Stomach smooth muscle (tissue), 2 donors: ENCODE data around the gene SLC9A4.

Experiments
- H3K27ac ChIP-seq: one replicate; pipeline ENCODE4 v1.7.0; 2013; ENCODE audit warnings: mild to moderate bottlenecking, low read length, inconsistent platforms
- H3K27me3 ChIP-seq, 2 donors: one replicate each; pipeline ENCODE4 v1.7.0; 2013; ENCODE audit warnings: low read length in 2 of 2; ENCODE audit not compliant: insufficient read depth in 2 of 2, control insufficient read depth in 1 of 2
- H3K36me3 ChIP-seq, 2 donors: one replicate each; pipeline ENCODE4 v1.7.0; 2013; ENCODE audit warnings: low read length in 2 of 2; ENCODE audit not compliant: control insufficient read depth in 2 of 2, insufficient read depth in 2 of 2
- H3K4me1 ChIP-seq: one replicate; pipeline ENCODE4 v1.7.0; 2013; ENCODE audit warnings: low read length; ENCODE audit not compliant: control insufficient read depth, insufficient read depth
- H3K4me3 ChIP-seq, 2 donors: one replicate each; pipeline ENCODE4 v1.7.0; 2013; ENCODE audit warnings: low read length in 2 of 2
- H3K9ac ChIP-seq, 2 donors: one replicate each; pipeline ENCODE4 v1.7.0; 2013; ENCODE audit warnings: low read length in 2 of 2, mild to moderate bottlenecking in 1 of 2
- H3K9me3 ChIP-seq, 2 donors: one replicate each; pipeline ENCODE4 v1.7.0; 2013; ENCODE audit warnings: low read length in 2 of 2; ENCODE audit not compliant: control insufficient read depth in 2 of 2
- donor health status: healthy.
- donor health status: Pancreatic carcinoma.

The SLC9A4 gene

GRCh38 chr2:102455061-102455670 lies 17.9 kb upstream of the SLC9A4 start:
- H3K9me3 ChIP-seq, result peaks cover 0 to 3% of the 10 kb centered on the region in 2 donors
- no peaks in the 10 kb centered on the region for H3K4me1 ChIP-seq

DNA sequence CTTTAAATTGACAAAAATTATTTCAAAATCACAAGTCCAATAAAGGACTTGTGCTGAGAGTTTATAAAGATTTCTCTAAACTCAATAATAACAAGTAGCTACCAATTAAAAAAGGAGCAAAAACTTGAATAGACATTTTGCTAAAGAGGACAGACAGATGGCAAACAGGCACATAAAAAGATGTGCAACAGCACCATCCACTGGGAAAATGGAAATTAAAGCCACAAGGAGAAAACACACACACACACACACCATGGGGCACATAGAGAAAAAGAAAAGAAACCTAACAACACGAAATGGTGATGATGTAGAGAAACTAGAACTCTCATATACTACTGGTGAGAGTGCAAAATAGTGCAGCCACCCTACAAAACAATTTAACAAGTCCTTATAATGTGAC lies 12.6 kb upstream of the SLC9A4 start:
- Histone ChIP-seq H3K27ac (no peak overlapping the region), H3K9me3 (peaks cover 0 to 7% of the 10 kb centered on the region in 2 donors), H3K27me3 (no peaks in the 10 kb centered on the region), H3K9ac (no peak overlapping the region), H3K4me1 (no peaks in the 10 kb centered on the region), H3K4me3 (no peak overlapping the region), H3K36me3 (no peaks in the 10 kb centered on the region)

More at GRCh38 chr2:102455061-102455670, 17.9 kb upstream of the SLC9A4 start:
- peaks cover 0 to 3% of the 10 kb centered on the region in 2 donors for H3K27me3 ChIP-seq
- H3K36me3 ChIP-seq, result no peaks in the 10 kb centered on the region
- no peak overlapping the region for H3K27ac ChIP-seq
- H3K4me3 ChIP-seq, result no peak overlapping the region
- no peak overlapping the region for H3K9ac ChIP-seq

GRCh38 chr2:102461188-102461587 lies 11.8 kb upstream of the SLC9A4 start:
- Histone ChIP-seq H3K27ac (no peak overlapping the region), H3K4me1 (no peaks in the 10 kb centered on the region), H3K27me3 (no peaks in the 10 kb centered on the region), H3K9me3 (peaks cover 0 to 4% of the 10 kb centered on the region in 2 donors), H3K36me3 (no peaks in the 10 kb centered on the region), H3K9ac (no peak overlapping the region), H3K4me3 (no peak overlapping the region)

DNA sequence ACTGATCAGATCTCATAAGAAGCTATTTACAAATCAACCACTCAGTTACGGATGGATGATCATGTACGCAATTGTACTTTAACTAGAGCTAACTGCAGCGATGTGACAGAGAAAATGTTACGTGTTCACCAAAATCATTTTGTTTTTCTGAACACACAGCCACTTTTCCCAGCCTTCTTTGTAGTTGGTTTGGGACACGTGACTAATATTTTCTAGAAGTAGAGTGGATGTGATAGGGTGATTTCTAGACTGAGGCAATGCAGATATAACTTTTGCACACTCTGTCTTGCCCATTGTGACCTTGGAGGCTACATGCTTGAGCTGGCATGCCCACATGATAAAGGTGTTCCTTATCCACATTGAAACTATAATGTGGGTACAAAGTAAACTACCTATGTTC lies 9.9 kb upstream of the SLC9A4 start:
- H3K4me1 ChIP-seq, result no peaks in the 10 kb centered on the region
- H3K27ac ChIP-seq, result no peak overlapping the region
- no peaks in the 10 kb centered on the region for H3K36me3 ChIP-seq
- H3K9ac ChIP-seq, result no peak overlapping the region
- H3K27me3 ChIP-seq, result no peaks in the 10 kb centered on the region
- H3K4me3 ChIP-seq, result no peak overlapping the region
- H3K9me3 ChIP-seq, result peaks cover 3 to 9% of the 10 kb centered on the region in 2 donors

DNA sequence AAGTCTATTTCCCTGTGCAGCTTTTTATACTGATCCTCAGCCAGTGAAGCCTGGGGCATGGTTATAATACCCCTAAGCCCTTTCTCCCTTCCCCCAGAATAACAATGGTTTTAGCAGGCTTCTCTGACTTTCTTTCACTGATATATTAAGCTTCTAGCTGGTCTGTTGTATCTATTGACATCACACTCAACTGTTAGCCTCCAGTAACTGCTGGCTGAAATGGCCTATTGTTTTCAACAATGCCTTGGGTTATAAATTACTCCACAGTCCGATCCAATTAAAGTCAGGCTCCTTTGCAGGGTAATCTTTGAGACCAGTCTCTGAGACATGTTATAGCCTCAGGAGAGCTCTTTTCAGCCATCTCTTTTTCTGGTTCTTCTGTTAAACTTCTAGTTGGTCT lies 2.9 kb upstream of the SLC9A4 start:
- H3K27ac ChIP-seq, result no peak overlapping the region
- peaks cover 7 to 9% of the 10 kb centered on the region in 2 donors for H3K9me3 ChIP-seq
- H3K36me3 ChIP-seq, result no peaks in the 10 kb centered on the region
- H3K4me1 ChIP-seq, result no peaks in the 10 kb centered on the region
- H3K9ac ChIP-seq, result no peak overlapping the region
- no peak overlapping the region for H3K4me3 ChIP-seq
- H3K27me3 ChIP-seq, result peaks cover 0 to 3% of the 10 kb centered on the region in 2 donors

DNA sequence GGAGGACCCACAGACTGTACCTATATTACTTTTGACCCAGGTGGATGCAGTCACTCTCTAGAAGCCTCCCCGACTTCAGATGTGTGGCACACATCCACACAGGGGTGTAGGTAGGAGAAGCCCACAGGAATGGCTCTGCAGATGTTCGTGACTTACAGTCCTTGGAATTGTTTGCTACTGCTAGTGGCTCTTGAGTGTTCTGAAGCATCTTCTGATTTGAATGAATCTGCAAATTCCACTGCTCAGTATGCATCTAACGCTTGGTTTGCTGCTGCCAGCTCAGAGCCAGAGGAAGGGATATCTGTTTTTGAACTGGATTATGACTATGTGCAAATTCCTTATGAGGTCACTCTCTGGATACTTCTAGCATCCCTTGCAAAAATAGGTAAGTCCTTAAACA lies 605 bp downstream of the SLC9A4 start:
- Histone ChIP-seq H3K4me1 (no peaks in the 10 kb centered on the region), H3K27ac (no peak overlapping the region), H3K9me3 (peaks cover 1 to 4% of the 10 kb centered on the region in 2 donors), H3K9ac (no peak overlapping the region), H3K27me3 (peaks cover 0 to 3% of the 10 kb centered on the region in 2 donors), H3K4me3 (no peak overlapping the region), H3K36me3 (no peaks in the 10 kb centered on the region)

DNA sequence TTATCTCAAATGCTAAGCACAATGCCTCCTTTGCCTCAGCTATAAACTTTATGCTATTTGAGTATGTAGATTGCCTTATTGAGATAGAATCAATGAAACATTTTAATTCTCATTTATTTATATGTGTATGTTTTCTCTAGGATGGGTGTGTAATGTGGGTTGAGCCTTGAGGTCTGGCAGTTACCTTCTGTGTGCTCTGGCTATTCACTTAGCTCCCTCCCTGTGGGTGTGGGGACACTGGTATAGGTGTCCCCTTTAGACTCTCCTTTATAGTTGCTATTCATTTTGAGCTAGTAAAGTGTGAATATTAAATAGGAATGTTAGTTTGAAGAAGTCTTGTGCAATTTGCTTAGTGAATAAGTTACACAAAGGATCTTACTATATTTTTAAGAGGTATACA lies 1.8 kb downstream of the SLC9A4 start:
- no peaks in the 10 kb centered on the region for H3K36me3 ChIP-seq
- H3K27ac ChIP-seq, result no peak overlapping the region
- H3K9me3 ChIP-seq, result peaks cover 0 to 4% of the 10 kb centered on the region in 2 donors
- no peak overlapping the region for H3K4me3 ChIP-seq
- peaks cover 0 to 3% of the 10 kb centered on the region in 2 donors for H3K27me3 ChIP-seq
- no peak overlapping the region for H3K9ac ChIP-seq
- no peaks in the 10 kb centered on the region for H3K4me1 ChIP-seq

GRCh38 chr2:102478686-102479470 lies 5.9 kb downstream of the SLC9A4 start:
- Histone ChIP-seq H3K4me1 (no peaks in the 10 kb centered on the region), H3K4me3 (no peak overlapping the region), H3K36me3 (no peaks in the 10 kb centered on the region), H3K27me3 (peaks cover 0 to 4% of the 10 kb centered on the region in 2 donors), H3K27ac (no peak overlapping the region), H3K9me3 (no peaks in the 10 kb centered on the region), H3K9ac (no peak overlapping the region)

DNA sequence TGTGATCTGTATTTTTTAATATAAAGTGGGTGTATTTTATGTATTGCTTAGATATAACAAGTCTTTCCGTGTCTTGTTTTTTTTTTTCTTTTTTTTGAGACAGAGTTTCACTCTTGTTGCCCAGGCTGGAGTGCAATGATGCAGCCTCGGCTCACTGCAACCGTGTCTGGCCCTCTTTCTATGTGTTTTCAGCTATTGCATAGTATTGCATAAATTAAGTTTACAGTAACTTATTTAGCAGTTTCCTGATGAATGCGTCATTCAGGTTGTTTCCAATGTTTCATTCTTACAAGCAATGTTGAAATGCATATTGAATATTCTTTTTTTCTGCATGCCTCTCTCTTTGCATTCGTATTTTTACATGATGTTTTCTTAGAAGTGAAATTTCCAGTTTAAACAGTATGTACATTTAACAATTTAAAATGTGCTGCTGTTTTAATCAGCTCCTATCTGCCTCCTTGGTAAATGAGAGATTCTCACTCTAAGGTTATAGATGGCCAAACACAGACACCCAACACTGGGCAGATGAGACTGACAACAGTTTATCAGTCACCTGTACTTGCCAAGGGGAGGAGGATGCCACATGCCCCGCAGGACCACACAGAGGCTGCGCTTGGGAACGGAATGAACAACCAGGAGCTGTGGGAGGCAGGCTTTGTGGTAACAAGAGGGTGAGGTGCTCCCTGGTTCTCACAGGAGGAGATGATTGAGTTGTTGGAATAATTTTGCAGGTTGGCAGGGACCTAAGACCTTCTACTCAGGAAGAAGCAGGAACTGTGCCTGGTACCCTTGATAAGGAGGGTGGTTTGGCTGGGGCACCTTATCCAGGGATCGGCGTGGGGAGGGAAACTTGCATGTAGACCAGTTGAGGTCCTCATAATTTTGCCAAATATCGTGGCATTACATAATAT lies 7.5 kb downstream of the SLC9A4 start:
- H3K9ac ChIP-seq, result no peak overlapping the region
- H3K27me3 ChIP-seq, result peaks cover 0 to 4% of the 10 kb centered on the region in 2 donors
- no peaks in the 10 kb centered on the region for H3K36me3 ChIP-seq
- no peak overlapping the region for H3K27ac ChIP-seq
- no peaks in the 10 kb centered on the region for H3K4me1 ChIP-seq
- no peak overlapping the region for H3K4me3 ChIP-seq
- no peaks in the 10 kb centered on the region for H3K9me3 ChIP-seq

DNA sequence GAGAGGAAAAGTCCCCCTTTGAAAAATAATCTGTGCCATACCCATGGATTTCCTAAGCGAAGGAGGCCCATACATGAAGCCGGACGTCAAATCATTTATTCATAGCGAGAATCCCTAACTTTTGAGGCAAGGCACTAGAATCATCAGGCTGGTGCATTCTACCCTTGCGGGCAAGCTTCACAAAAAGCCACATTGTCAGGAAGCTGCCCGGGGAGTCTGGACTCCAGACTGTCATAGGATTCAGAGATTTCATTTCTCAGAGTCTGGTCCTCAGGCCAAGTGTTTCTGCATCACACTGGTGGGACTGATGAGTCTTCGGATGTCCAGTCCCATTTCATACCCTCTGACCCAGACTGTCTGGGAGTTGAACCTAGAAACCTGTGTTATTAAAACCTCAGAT lies 8.9 kb downstream of the SLC9A4 start:
- no peaks in the 10 kb centered on the region for H3K9me3 ChIP-seq
- H3K27me3 ChIP-seq, result peaks cover 0 to 4% of the 10 kb centered on the region in 2 donors
- no peaks in the 10 kb centered on the region for H3K4me1 ChIP-seq
- H3K4me3 ChIP-seq, result no peak overlapping the region
- no peak overlapping the region for H3K27ac ChIP-seq
- H3K9ac ChIP-seq, result no peak overlapping the region
- no peaks in the 10 kb centered on the region for H3K36me3 ChIP-seq
